OCI-LY1 (cell line): ENCODE data around the gene MARCHF10.

Experiments
- CTCF ChIP-seq: fragments of 200-600 bp; sonication (generic), shearing (Covaris generic); IDR thresholded peaks from 2 replicates; pipeline ENCODE4 v1.5.1; 2017; ENCODE audit warnings: mild to moderate bottlenecking, antibody characterized with exemption, low read length, moderate library complexity, mixed read lengths
- EZH2 ChIP-seq: fragments of 200-600 bp; sonication (generic), shearing (Covaris generic); IDR thresholded peaks from 2 replicates; pipeline ENCODE4 v1.8.0; 2017; ENCODE audit warnings: borderline replicate concordance, mixed run types, mild to moderate bottlenecking, antibody characterized with exemption, low read length, moderate library complexity, mixed read lengths

GRCh38 chr17:62714016-62714777 is 93.9 kb downstream of the MARCHF10 start:
- TF ChIP-seq CTCF (no peak), EZH2 (no peak)
